ENCODE measurements around the gene NHEJ1.

- TF ChIP-seq CTCF (conservative IDR thresholded peaks at IDR 0.05), result no peak
- TF ChIP-seq ZFX (IDR thresholded peaks at IDR 0.05), result no peak
Observed at GRCh38 chr2:219059375-219059724, 101.3 kb downstream of the NHEJ1 start.

All from C4-2B (cell line).